Ovary (tissue), 9 donors: ENCODE results near the gene KLHL30. TPM values are rescaled to one million over a fixed set of nuclear protein-coding genes. Genes with fewer than 3 reads are reported as not detected.

Experiments used
- DNase-seq, 5 donors: peaks; one replicate each; pipeline ENCODE4 v3.0.0-alpha.2; 2019 to 2020
- H3K27ac ChIP-seq, 2 donors: fragments of 200-600 bp; one replicate each; pipeline versions ENCODE4 v1.5.1 to v1.8.0; 2019 to 2022
- H3K27me3 ChIP-seq: fragments of 200-600 bp; one replicate; pipeline ENCODE4 v1.8.0; 2022
- H3K36me3 ChIP-seq: fragments of 200-600 bp; sonication (generic); one replicate; pipeline ENCODE4 v1.5.1; 2019
- H3K4me1 ChIP-seq: one replicate; pipeline ENCODE4 v1.8.1; 2013; ENCODE audit warnings: mild to moderate bottlenecking, moderate library complexity; ENCODE audit not compliant: insufficient read depth
- H3K4me3 ChIP-seq: fragments of 200-600 bp; sonication (generic); one replicate; pipeline ENCODE4 v1.5.1; 2017
- H3K9me3 ChIP-seq, 2 donors: fragments of 200-600 bp in 1 of 2; sonication (generic) in 1 of 2; one replicate each; pipeline versions ENCODE4 v1.5.1 to v1.8.1; 2013 to 2019; ENCODE audit warnings: mild to moderate bottlenecking in 1 of 2, moderate library complexity in 1 of 2
- CTCF ChIP-seq, 3 donors: fragments of 450-650 bp in 2 of 3; fragments of 200-600 bp in 1 of 3; IDR thresholded peaks; one replicate each; pipeline versions ENCODE4 v1.5.1 to v1.8.0; 2016 to 2022; ENCODE audit warnings: antibody characterized with exemption in 3 of 3, mild to moderate bottlenecking in 1 of 3
- EP300 ChIP-seq: sonication (generic); formaldehyde crosslinking; IDR thresholded peaks from one replicate; pipeline ENCODE4 v1.6.1; 2017; ENCODE audit warnings: antibody characterized with exemption
- POLR2A ChIP-seq: fragments of 450-650 bp; IDR thresholded peaks from one replicate; pipeline ENCODE4 v1.6.1; 2017; ENCODE audit warnings: antibody characterized with exemption, mild to moderate bottlenecking, moderate library complexity
- WGBS, 3 donors: extraction: QIAGEN DNeasy Blood & Tissue Kit in 1 of 3; methylation state at CpG; one replicate each; pipeline versions ENCODE4 v1.1.5 to v1.1.7; 2013 to 2017; 5-methylcytosine and 5-hydroxymethylcytosine counted together
- intact Hi-C, 4 donors: fragments of 100-400 bp; cut with DNase I; formaldehyde crosslinking; loops; one replicate each; pipeline versions ENCODE4 v1.11.0 to v1.15.1; 2022 to 2023
- polyA plus RNA-seq, 2 donors: library from polyadenylated mRNA; stranded (reverse); fragments of 200-250 nt in 1 of 2; fragments of 350-450 nt in 1 of 2; fragmentation: Illumina TruSeq in 1 of 2; extraction: RNeasy Lipid Tissue Mini Kit (QIAGEN cat#74804) in 1 of 2; gene quantifications; one replicate each; pipeline ENCODE4 v1.2.3, GENCODE V29; 2013 to 2014
- total RNA-seq, 7 donors: library from RNA; depleted of rRNA in 2 of 7; stranded (reverse); fragments of >200 nt in 2 of 7; fragmentation: NEBNext Ultra II Directional in 3 of 7; extraction: Animal tissue kit (Norgen Biotek cat#: 25700) in 3 of 7; gene quantifications; one replicate each; pipeline versions ENCODE4 v1.1.0 to v1.2.4, GENCODE V29; 2016 to 2023
- donor health status: DM: no; HTN: no; CAD: no; lungs with moderate emphysema.
- donor health status: DM: no; HTN: no; CAD: no.
- donor health status: Bipolar disorder and iron deficiency.
- donor health status: DM: yes; HTN: yes; CAD: no.
- donor health status: DM: no; HTN: no; CAD: no.
- donor health status: DM: yes; HTN: yes; CAD: no.

KLHL30 gene
- total and polyA plus RNA-seq, 9 donors = 0.08 to 0.74 (median 0.24) TPM; not detected in 1

- H3K4me1 ChIP-seq = peaks cover 6% of the 10 kb centered on the region
- TF ChIP-seq EP300 = no peak
- DNase-seq = no peak
- H3K27ac ChIP-seq = no peak overlapping the region
- no peak overlapping the region for H3K4me3 ChIP-seq
- no peaks in the 10 kb centered on the region for H3K9me3 ChIP-seq
- no peaks in the 10 kb centered on the region for H3K36me3 ChIP-seq
- no peaks in the 10 kb centered on the region for H3K27me3 ChIP-seq
- intact Hi-C loops = no loop called here
- WGBS, 3 donors = 66 to 100% (median 90%) methylated on average over 2 of the region's 2 CpGs
Measured at GRCh38 chr2:238126338-238126737, 12.1 kb upstream of the KLHL30 start.

GRCh38 chr2:238126775-238127164, 11.7 kb upstream of the KLHL30 start:
- no peaks in the 10 kb centered on the region for H3K36me3 ChIP-seq
- no peak overlapping the region for H3K4me3 ChIP-seq
- H3K27ac ChIP-seq = no peak overlapping the region
- 80 to 87% (median 81%) methylated on average over 2 of the region's 2 CpGs for WGBS, 3 donors
- TF ChIP-seq CTCF (IDR thresholded peaks at IDR 0.05) = no peak
- TF ChIP-seq POLR2A = no peak
- no peak for TF ChIP-seq EP300
- intact Hi-C loops = no loop called here
- peaks cover 6% of the 10 kb centered on the region for H3K4me1 ChIP-seq
- DNase-seq = no peak
- no peaks in the 10 kb centered on the region for H3K27me3 ChIP-seq
- H3K9me3 ChIP-seq = no peaks in the 10 kb centered on the region

GRCh38 chr2:238127165-238128060, 11.1 kb upstream of the KLHL30 start:
- WGBS, 3 donors = 28 to 31% (median 28%) methylated on average over 35 to 36 of the region's 36 CpGs
- H3K36me3 ChIP-seq = no peaks in the 10 kb centered on the region
- intact Hi-C loops = no loop called here
- no peak for TF ChIP-seq CTCF (IDR thresholded peaks at IDR 0.05)
- TF ChIP-seq EP300 = no peak
- no peak for TF ChIP-seq POLR2A
- peak in 4 of 5 donors; percentile 48 to 81 (median 54) for DNase-seq
- no peak overlapping the region for H3K4me3 ChIP-seq
- peaks cover 6% of the 10 kb centered on the region for H3K4me1 ChIP-seq
- no peaks in the 10 kb centered on the region for H3K9me3 ChIP-seq
- no peaks in the 10 kb centered on the region for H3K27me3 ChIP-seq
- no peak overlapping the region for H3K27ac ChIP-seq

GRCh38 chr2:238128061-238128440, 10.4 kb upstream of the KLHL30 start:
- Histone ChIP-seq H3K27ac (no peak overlapping the region), H3K4me1 (peaks cover 6% of the 10 kb centered on the region), H3K36me3 (no peaks in the 10 kb centered on the region), H3K27me3 (no peaks in the 10 kb centered on the region), H3K4me3 (no peak overlapping the region), H3K9me3 (no peaks in the 10 kb centered on the region)
- no peak for DNase-seq
- intact Hi-C loops = no loop called here
- TF ChIP-seq POLR2A (no peak), EP300 (no peak), CTCF (IDR thresholded peaks at IDR 0.05) (no peak)
- 90 to 93% (median 91%) methylated on average over 22 of the region's 22 CpGs for WGBS, 3 donors

- WGBS, 3 donors = 84 to 93% (median 86%) methylated on average over 30 of the region's 30 CpGs
- Histone ChIP-seq H3K4me1 (peaks cover 6% of the 10 kb centered on the region), H3K27ac (no peak overlapping the region), H3K36me3 (no peaks in the 10 kb centered on the region), H3K9me3 (no peaks in the 10 kb centered on the region), H3K27me3 (no peaks in the 10 kb centered on the region), H3K4me3 (no peak overlapping the region)
- TF ChIP-seq POLR2A (no peak), EP300 (no peak), CTCF (IDR thresholded peaks at IDR 0.05) (no peak)
- intact Hi-C loops = no loop called here
- no peak for DNase-seq
Measured at GRCh38 chr2:238128534-238129001, 9.9 kb upstream of the KLHL30 start.
